Right ventricle myocardium superior (tissue), 1 donor: ENCODE data around the gene SDS. TPM values are rescaled to one million over a fixed set of nuclear protein-coding genes. Genes with fewer than 3 reads are reported as not detected.

Source experiments
- ATAC-seq: fragments of 200-7000 bp; cut with Tn5 transposase; one replicate; pipeline ENCODE4 v1.9.1; 2020; ENCODE audit warnings: mild to moderate bottlenecking; ENCODE audit not compliant: poor library complexity
- DNase-seq: peaks from one replicate; pipeline ENCODE4 v3.0.0-alpha.2; 2020
- intact Hi-C: fragments of 100-400 bp; cut with DNase I; formaldehyde crosslinking; loops from one replicate; pipeline ENCODE4 v1.11.2; 2022
- total RNA-seq: library from RNA; stranded (reverse); fragmentation: NEBNext Ultra II Directional; extraction: Animal tissue kit (Norgen Biotek cat#: 25700); gene quantifications from one replicate; pipeline ENCODE4 v1.2.1, GENCODE V29; 2021
- donor health status: DM: no; HTN: yes; CAD: no; lungs with severe emphysema.

Gene SDS
- total RNA-seq, 1 donor from 2014 or later: not detected

GRCh38 chr12:113405694-113406093 is 2.0 kb upstream of the SDS start:
- DNase-seq (no peak), ATAC-seq (no peak)
- intact Hi-C loops: no loop called here

- intact Hi-C loops: no loop called here
- ATAC-seq (no peak), DNase-seq (no peak)
Observed at GRCh38 chr12:113402586-113403260, 964 bp downstream of the SDS start.

GRCh38 chr12:113401066-113402000 is 2.4 kb downstream of the SDS start:
- intact Hi-C loops: no loop called here
- no peak for ATAC-seq

GRCh38 chr12:113400362-113400761 is 3.3 kb downstream of the SDS start:
- ATAC-seq (no peak), DNase-seq (no peak)
- intact Hi-C loops: no loop called here

More at GRCh38 chr12:113401066-113402000, 2.4 kb downstream of the SDS start:
- no peak for DNase-seq

GRCh38 chr12:113399490-113399889 is 4.2 kb downstream of the SDS start:
- DNase-seq (no peak), ATAC-seq (no peak)
- intact Hi-C loops: no loop called here

- intact Hi-C loops: no loop called here
- no peak for ATAC-seq
- DNase-seq: no peak
Observed at GRCh38 chr12:113398346-113399290, 5.1 kb downstream of the SDS start.

- DNase-seq: no peak
- intact Hi-C loops: no loop called here
- no peak for ATAC-seq
Observed at GRCh38 chr12:113397497-113398197, 6.0 kb downstream of the SDS start.

GRCh38 chr12:113396828-113397496 is 6.7 kb downstream of the SDS start:
- no peak for ATAC-seq
- intact Hi-C loops: no loop called here

GRCh38 chr12:113396200-113396599 is 7.5 kb downstream of the SDS start:
- DNase-seq (no peak), ATAC-seq (no peak)
- intact Hi-C loops: no loop called here

More at GRCh38 chr12:113396828-113397496, 6.7 kb downstream of the SDS start:
- no peak for DNase-seq

GRCh38 chr12:113395119-113395518 is 8.6 kb downstream of the SDS start:
- no peak for ATAC-seq
- DNase-seq: no peak
- intact Hi-C loops: no loop called here

- intact Hi-C loops: no loop called here
- ATAC-seq (no peak), DNase-seq (no peak)
Observed at GRCh38 chr12:113393749-113394148, 9.9 kb downstream of the SDS start.

- DNase-seq: peak; percentile 55
- peak; percentile 30 for ATAC-seq
Observed at GRCh38 chr12:113392988-113393579, 10.6 kb downstream of the SDS start.

GRCh38 chr12:113392520-113392919 is 11.2 kb downstream of the SDS start:
- ATAC-seq (no peak), DNase-seq (no peak)
- intact Hi-C loops: no loop called here

More at GRCh38 chr12:113392988-113393579, 10.6 kb downstream of the SDS start:
- intact Hi-C loops: no loop called here

- intact Hi-C loops: no loop called here
Observed at GRCh38 chr12:113391650-113392337, 11.9 kb downstream of the SDS start.

GRCh38 chr12:113391145-113391544 is 12.5 kb downstream of the SDS start:
- DNase-seq (no peak), ATAC-seq (no peak)
- intact Hi-C loops: no loop called here

More at GRCh38 chr12:113391650-113392337, 11.9 kb downstream of the SDS start:
- DNase-seq (no peak), ATAC-seq (no peak)

- intact Hi-C loops: no loop called here
- DNase-seq: no peak
- ATAC-seq: no peak
Observed at GRCh38 chr12:113390064-113391043, 13.3 kb downstream of the SDS start.
